KMS-11 (cell line): ENCODE measurements around the gene GDI1.

Source experiments
- H2AFZ ChIP-seq: fragments of 200-600 bp; sonication (generic); 2 replicates; pipeline ENCODE4 v1.6.1; 2016; ENCODE audit warnings: antibody characterized with exemption, mixed run types, low read depth
- H3K27ac ChIP-seq: fragments of 200-600 bp; sonication (generic); 2 replicates; pipeline ENCODE4 v1.6.1; 2016; ENCODE audit warnings: mild to moderate bottlenecking, mixed run types
- H3K27me3 ChIP-seq: fragments of 200-600 bp; sonication (generic); 2 replicates; pipeline ENCODE4 v1.6.1; 2017; ENCODE audit warnings: mild to moderate bottlenecking, low read depth, mixed run types, moderate library complexity; ENCODE audit not compliant: insufficient read depth
- H3K36me3 ChIP-seq: fragments of 200-600 bp; sonication (generic); 2 replicates; pipeline ENCODE4 v1.6.1; 2017; ENCODE audit warnings: mild to moderate bottlenecking, mixed run types; ENCODE audit not compliant: insufficient read depth
- H3K4me1 ChIP-seq: fragments of 200-600 bp; sonication (generic); 2 replicates; pipeline ENCODE4 v1.6.1; 2016; ENCODE audit warnings: mild to moderate bottlenecking, low read depth, mixed run types; ENCODE audit not compliant: poor library complexity, severe bottlenecking
- H3K4me2 ChIP-seq: fragments of 200-600 bp; sonication (generic); 2 replicates; pipeline ENCODE4 v1.7.0; 2016; ENCODE audit warnings: mild to moderate bottlenecking, mixed run types
- H3K4me3 ChIP-seq: fragments of 200-600 bp; sonication (generic); IDR thresholded peaks from 2 replicates; pipeline ENCODE4 v1.6.1; 2017; ENCODE audit warnings: low read depth, low read length, mixed read lengths; ENCODE audit not compliant: insufficient read depth
- H3K79me2 ChIP-seq: fragments of 200-600 bp; sonication (generic); 2 replicates; pipeline ENCODE4 v1.6.1; 2016; ENCODE audit warnings: low read depth, mixed run types; ENCODE audit not compliant: insufficient read depth
- H3K9ac ChIP-seq: fragments of 200-600 bp; sonication (generic); 2 replicates; pipeline ENCODE4 v1.6.1; 2016; ENCODE audit warnings: mild to moderate bottlenecking, mixed run types
- H4K20me1 ChIP-seq: fragments of 200-600 bp; sonication (generic); 2 replicates; pipeline ENCODE4 v1.6.1; 2016; ENCODE audit warnings: mild to moderate bottlenecking, mixed run types; ENCODE audit not compliant: insufficient read depth
- TF ChIP-seq, protein P1 (sequence below): fragments of 200-600 bp; sonication (generic); conservative IDR thresholded peaks from 2 replicates; pipeline ENCODE4 v1.6.1; 2017; ENCODE audit warnings: low read depth, mild to moderate bottlenecking, antibody characterized with exemption, low read length, moderate library complexity, mixed read lengths

Gene GDI1

DNA sequence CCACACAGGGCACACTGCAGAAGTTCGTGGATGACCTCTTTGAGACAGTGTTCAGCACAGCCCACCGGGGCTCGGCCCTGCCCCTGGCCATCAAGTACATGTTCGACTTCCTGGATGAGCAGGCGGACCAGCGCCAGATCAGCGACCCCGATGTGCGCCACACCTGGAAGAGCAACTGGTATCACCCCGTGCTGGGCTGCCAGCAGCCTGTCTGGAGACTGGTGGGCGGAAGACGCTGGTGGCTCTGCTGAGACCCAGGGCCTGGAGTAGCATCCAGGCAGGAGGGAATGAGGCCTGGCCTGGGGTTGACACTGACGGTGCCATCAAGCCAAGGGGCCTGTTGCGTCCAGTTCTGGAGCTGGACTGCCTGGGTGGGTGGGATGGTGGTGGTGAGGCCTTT is 33.5 kb downstream of the GDI1 start:
- Histone ChIP-seq H3K4me3 (no peak overlapping the region), H3K36me3 (no peaks in the 10 kb centered on the region), H3K4me2 (no peak overlapping the region), H4K20me1 (no peaks in the 10 kb centered on the region), H3K9ac (no peak overlapping the region), H3K4me1 (no peaks in the 10 kb centered on the region), H3K79me2 (no peaks in the 10 kb centered on the region), H3K27me3 (no peaks in the 10 kb centered on the region), H2AFZ (no peak overlapping the region), H3K27ac (no peak overlapping the region)
- TF ChIP-seq, protein P1, sequence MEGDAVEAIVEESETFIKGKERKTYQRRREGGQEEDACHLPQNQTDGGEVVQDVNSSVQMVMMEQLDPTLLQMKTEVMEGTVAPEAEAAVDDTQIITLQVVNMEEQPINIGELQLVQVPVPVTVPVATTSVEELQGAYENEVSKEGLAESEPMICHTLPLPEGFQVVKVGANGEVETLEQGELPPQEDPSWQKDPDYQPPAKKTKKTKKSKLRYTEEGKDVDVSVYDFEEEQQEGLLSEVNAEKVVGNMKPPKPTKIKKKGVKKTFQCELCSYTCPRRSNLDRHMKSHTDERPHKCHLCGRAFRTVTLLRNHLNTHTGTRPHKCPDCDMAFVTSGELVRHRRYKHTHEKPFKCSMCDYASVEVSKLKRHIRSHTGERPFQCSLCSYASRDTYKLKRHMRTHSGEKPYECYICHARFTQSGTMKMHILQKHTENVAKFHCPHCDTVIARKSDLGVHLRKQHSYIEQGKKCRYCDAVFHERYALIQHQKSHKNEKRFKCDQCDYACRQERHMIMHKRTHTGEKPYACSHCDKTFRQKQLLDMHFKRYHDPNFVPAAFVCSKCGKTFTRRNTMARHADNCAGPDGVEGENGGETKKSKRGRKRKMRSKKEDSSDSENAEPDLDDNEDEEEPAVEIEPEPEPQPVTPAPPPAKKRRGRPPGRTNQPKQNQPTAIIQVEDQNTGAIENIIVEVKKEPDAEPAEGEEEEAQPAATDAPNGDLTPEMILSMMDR: no peak

DNA sequence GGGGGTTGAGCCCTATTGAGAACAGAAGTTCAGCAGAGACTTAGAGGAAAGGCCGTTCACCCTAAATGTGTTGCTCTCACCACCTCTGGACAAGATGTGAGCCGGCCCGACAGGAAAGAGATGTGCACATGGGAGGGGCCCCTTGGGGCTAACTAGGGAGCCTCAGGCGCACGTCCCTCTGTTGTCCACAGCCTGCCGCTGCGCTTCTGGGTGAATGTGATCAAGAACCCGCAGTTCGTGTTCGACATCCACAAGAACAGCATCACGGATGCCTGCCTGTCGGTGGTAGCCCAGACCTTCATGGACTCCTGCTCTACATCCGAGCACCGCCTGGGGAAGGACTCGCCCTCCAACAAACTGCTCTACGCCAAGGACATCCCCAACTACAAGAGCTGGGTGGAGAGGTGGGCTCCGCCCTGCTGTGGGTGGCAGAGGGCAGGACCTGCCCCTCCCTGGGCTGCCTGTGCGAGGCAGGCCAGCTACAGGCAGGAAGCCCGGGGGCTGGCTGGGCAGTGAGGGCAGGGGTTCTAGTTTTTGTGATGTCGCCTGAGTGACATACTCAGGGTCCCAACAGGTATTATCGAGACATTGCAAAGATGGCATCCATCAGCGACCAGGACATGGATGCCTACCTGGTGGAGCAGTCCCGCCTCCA is 34.1 kb downstream of the GDI1 start:
- Histone ChIP-seq H3K79me2 (no peaks in the 10 kb centered on the region), H4K20me1 (no peaks in the 10 kb centered on the region), H3K9ac (no peak overlapping the region), H3K4me2 (no peak overlapping the region), H2AFZ (no peak overlapping the region), H3K4me3 (no peak overlapping the region), H3K27me3 (no peaks in the 10 kb centered on the region), H3K27ac (no peak overlapping the region), H3K4me1 (no peaks in the 10 kb centered on the region), H3K36me3 (no peaks in the 10 kb centered on the region)
- TF ChIP-seq, protein P1: no peak

DNA sequence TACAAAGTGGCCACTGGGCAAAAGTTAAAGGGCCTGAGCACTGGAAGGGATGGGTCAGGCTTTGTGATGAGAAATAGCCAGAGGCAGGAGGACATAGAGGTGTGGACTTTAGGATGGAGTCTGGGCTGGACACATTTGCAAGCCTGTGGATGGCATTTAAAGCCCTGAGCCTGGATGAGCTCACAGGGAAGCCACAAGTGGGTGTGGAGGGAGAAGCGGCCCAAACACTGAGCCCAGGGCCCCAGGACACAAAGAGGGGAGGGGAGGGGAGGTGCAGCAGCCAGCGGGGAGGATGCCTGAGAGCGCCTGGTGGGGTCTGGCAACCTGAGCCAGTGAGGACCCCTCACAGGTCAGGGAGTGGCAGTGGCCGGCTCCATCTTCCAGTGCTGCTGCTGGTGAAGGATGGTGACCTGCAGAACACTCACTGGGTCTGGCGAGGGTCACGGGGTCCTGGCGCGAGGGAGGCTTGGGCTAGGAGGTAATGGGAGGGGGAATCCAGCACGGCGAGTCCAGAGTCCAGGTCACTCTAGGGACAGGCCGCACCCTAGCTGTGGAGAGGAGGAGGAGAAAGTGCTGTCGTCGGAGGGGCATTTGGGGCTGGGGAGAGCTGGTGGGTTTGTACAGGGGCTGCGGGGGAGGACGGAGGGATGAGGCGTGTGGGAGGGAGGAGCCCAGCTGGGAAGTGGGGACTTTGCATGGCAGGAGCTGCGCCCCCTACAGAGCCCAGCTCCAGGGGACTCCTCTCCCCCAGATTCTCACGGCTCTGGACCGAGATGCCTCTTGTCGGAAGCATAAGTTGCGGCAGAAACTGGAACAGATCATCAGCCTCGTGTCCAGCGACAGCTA is 35.1 kb downstream of the GDI1 start:
- H3K4me1 ChIP-seq: no peaks in the 10 kb centered on the region
- no peaks in the 10 kb centered on the region for H4K20me1 ChIP-seq
- H3K79me2 ChIP-seq: no peaks in the 10 kb centered on the region
- H3K4me2 ChIP-seq: no peak overlapping the region
- no peak overlapping the region for H3K9ac ChIP-seq
- no peak overlapping the region for H3K4me3 ChIP-seq
- H3K27ac ChIP-seq: no peak overlapping the region
- H2AFZ ChIP-seq: no peak overlapping the region
- no peaks in the 10 kb centered on the region for H3K36me3 ChIP-seq
- TF ChIP-seq, protein P1: no peak
- H3K27me3 ChIP-seq: no peaks in the 10 kb centered on the region

DNA sequence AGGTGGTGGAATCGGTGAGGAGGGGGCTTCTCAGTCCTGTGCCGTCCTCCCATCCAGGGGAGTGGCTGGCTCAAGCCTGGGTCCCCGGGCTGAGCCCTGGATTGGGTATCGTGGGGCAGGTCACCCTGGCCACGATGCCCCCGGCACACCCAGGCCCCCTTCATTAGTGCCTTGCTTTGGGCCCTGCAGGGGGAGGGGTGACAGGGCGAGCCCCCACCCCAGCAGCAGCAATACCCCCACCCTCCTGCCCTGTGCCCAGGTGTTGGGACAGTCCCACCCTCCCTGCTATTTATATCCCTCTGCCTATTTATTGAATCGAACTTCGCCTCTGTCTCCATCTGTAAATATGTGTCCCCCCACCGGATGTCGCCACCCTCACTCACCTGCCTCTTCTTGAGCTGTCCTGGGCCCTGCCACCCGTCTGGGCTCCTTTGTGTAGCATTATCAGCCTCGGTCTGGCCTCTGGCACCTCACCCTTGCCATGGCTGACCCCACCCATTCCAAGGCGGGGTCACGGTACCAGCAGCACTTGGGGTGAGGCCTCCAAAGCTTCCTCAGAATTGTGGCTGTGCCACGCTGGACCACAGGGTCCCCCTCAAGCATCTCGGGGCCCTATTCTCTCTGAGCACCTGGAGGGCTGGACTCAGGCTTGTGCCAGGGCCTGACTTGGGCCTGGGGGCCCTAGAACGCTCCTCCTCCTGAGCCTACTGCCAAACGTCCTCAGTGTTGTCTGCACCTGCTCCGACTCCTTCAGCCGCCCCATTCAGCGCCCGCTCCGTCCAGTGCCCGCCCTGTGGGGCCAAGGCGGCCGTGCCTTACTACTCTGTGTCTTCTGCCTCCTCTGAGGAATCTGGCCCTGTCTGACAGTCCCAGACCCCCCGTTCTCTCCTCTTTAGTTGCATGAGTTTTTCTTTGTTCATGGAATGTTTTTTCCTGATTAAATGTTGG is 36.0 kb downstream of the GDI1 start:
- TF ChIP-seq, protein P1: no peak
- Histone ChIP-seq H3K4me1 (no peaks in the 10 kb centered on the region), H3K36me3 (no peaks in the 10 kb centered on the region), H3K4me2 (no peak overlapping the region), H3K9ac (no peak overlapping the region), H4K20me1 (no peaks in the 10 kb centered on the region), H2AFZ (no peak overlapping the region), H3K4me3 (no peak overlapping the region), H3K27me3 (no peaks in the 10 kb centered on the region), H3K79me2 (no peaks in the 10 kb centered on the region), H3K27ac (no peak overlapping the region)
